Skin of body (tissue), 2 donors: ENCODE data around the gene ZNF142. TPM values are rescaled to one million over a fixed set of nuclear protein-coding genes. Genes with fewer than 3 reads are reported as not detected.

ENCODE experiments used
- small RNA-seq: library from RNA; depleted of rRNA; stranded (forward); fragments of <200 nt; gene quantifications from one replicate; pipeline ENCODE3, GENCODE V24; 2014; ENCODE audit warnings: low replicate concordance
- total RNA-seq: library from RNA; depleted of rRNA; stranded (reverse); fragments of >200 nt; gene quantifications from one replicate; pipeline ENCODE4 v1.2.3, GENCODE V29; 2014

Gene ZNF142
- total RNA-seq, 1 donor from 2014 or later = 8.7 TPM

Small RNA genes lying within 50 kb of the gene (small RNA-seq; reads per million reads assigned to genes)
- not detected for gene RNU6-136P

Other genes starting within 250 kb of the ZNF142 start
- 0.10 TPM for gene VIL1, start 240.5 kb downstream of the ZNF142 start, total RNA-seq
- gene USP37, start 91.3 kb downstream of the ZNF142 start, total RNA-seq = 19.9 TPM
- gene CNOT9, start 90.8 kb downstream of the ZNF142 start, total RNA-seq = 32.5 TPM
- gene PLCD4, start 51.7 kb downstream of the ZNF142 start, total RNA-seq = 2.8 TPM
- 19.5 TPM for gene BCS1L, start 60 bp upstream of the ZNF142 start, total RNA-seq
- gene RNF25, start 12.4 kb upstream of the ZNF142 start, total RNA-seq = 10.7 TPM
- 20.0 TPM for gene STK36, start 12.5 kb upstream of the ZNF142 start, total RNA-seq
- gene TTLL4, start 51.2 kb upstream of the ZNF142 start, total RNA-seq = 20.6 TPM
- gene CYP27A1, start 122.5 kb upstream of the ZNF142 start, total RNA-seq = 10.8 TPM
- gene PRKAG3, start 172.2 kb upstream of the ZNF142 start, total RNA-seq = 2.5 TPM
- 1.7 TPM for gene WNT6, start 200.2 kb upstream of the ZNF142 start, total RNA-seq
- gene WNT10A, start 221.2 kb upstream of the ZNF142 start, total RNA-seq = 5.7 TPM